WERI-Rb-1 (cell line): Measurements from ENCODE around the gene B3GALT5.

Experiments used
- DNase-seq: peaks from one replicate; pipeline ENCODE4 v3.0.0-alpha.2; 2020
- H3K27ac ChIP-seq: fragments of 250-450 bp; sonication (Bioruptor Pico); 2 replicates; pipeline ENCODE4 v1.5.1; 2020; ENCODE audit warnings: mild to moderate bottlenecking, moderate library complexity
- H3K27me3 ChIP-seq: fragments of 250-450 bp; sonication (Bioruptor Pico); 2 replicates; pipeline ENCODE4 v1.5.1; 2021; ENCODE audit warnings: mild to moderate bottlenecking, low read depth, moderate library complexity; ENCODE audit not compliant: insufficient read depth, severe bottlenecking
- H3K36me3 ChIP-seq: fragments of 250-450 bp; sonication (Bioruptor Pico); 2 replicates; pipeline ENCODE4 v1.5.1; 2020; ENCODE audit warnings: mild to moderate bottlenecking, moderate library complexity
- H3K4me3 ChIP-seq: 2 replicates; pipeline ENCODE4 v1.5.1; 2011; ENCODE audit warnings: low read depth, mild to moderate bottlenecking, control low read depth, low read length
- H3K9me3 ChIP-seq: fragments of 250-450 bp; sonication (Bioruptor Pico); 2 replicates; pipeline ENCODE4 v1.5.1; 2021; ENCODE audit warnings: mild to moderate bottlenecking, moderate library complexity; ENCODE audit not compliant: severe bottlenecking
- TF ChIP-seq, protein P1 (sequence below): IDR thresholded peaks from 2 replicates; pipeline ENCODE4 v1.5.1; 2011; ENCODE audit warnings: low read depth, mild to moderate bottlenecking, control low read depth, inconsistent platforms, low read length

The B3GALT5 gene

DNA sequence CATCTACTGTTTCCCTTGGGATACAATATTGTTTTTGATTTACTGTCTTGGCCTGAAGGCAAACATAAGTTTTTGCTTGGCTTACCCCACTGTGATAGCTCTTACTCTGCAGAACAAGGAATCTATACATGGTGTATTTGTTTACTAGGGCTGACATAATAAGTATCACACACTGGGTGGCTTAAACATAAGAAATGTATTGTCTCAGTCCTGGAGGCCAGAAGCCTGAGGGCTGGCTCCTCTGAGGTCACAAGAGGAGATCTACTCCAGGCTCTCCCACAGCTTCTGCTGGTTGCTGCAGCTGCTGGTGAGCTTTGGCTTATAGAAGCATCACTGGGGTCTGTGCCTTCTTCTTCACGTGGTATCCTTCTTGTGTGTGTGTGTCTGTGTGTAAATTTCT is 101.6 kb downstream of the B3GALT5 start:
- no peak for DNase-seq
- H3K4me3 ChIP-seq: no peak overlapping the region
- peaks cover 2% of the 10 kb centered on the region for H3K9me3 ChIP-seq
- H3K27ac ChIP-seq: no peak overlapping the region
- no peaks in the 10 kb centered on the region for H3K36me3 ChIP-seq
- H3K27me3 ChIP-seq: no peaks in the 10 kb centered on the region
- TF ChIP-seq, protein P1, sequence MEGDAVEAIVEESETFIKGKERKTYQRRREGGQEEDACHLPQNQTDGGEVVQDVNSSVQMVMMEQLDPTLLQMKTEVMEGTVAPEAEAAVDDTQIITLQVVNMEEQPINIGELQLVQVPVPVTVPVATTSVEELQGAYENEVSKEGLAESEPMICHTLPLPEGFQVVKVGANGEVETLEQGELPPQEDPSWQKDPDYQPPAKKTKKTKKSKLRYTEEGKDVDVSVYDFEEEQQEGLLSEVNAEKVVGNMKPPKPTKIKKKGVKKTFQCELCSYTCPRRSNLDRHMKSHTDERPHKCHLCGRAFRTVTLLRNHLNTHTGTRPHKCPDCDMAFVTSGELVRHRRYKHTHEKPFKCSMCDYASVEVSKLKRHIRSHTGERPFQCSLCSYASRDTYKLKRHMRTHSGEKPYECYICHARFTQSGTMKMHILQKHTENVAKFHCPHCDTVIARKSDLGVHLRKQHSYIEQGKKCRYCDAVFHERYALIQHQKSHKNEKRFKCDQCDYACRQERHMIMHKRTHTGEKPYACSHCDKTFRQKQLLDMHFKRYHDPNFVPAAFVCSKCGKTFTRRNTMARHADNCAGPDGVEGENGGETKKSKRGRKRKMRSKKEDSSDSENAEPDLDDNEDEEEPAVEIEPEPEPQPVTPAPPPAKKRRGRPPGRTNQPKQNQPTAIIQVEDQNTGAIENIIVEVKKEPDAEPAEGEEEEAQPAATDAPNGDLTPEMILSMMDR: no peak

DNA sequence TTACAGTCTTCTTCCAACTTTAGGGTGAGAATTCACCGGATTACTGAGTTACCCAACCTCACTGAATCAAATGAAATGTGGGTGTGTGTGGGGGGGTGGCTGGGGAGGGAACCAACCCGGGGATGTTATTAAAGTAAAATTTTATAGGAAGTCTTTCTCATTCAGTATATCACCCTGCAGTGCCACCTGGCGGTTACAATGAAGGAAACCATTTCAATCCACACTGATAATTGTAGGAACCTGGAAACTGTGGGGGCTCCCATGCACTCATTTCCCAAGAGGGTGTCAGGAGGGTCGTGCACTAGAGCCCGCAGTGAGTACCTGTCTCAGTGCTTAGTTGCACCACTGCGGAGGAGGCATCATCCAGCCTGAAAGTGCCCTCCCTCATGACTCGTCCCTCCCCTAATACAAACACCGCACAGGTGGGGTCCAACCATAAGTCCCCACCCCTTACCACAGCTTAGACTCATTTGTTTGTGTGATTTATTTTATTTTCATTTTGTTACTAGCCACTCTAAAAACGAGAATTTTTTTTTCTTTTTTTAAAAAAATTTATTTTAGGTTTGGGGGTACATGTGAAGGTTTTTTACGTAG is 103.2 kb downstream of the B3GALT5 start:
- peaks cover 2% of the 10 kb centered on the region for H3K9me3 ChIP-seq
- H3K27me3 ChIP-seq: no peaks in the 10 kb centered on the region
- H3K36me3 ChIP-seq: no peaks in the 10 kb centered on the region
- peak; percentile 65 for DNase-seq
- no peak overlapping the region for H3K27ac ChIP-seq
- TF ChIP-seq, protein P1: peak; percentile 56
- no peak overlapping the region for H3K4me3 ChIP-seq

DNA sequence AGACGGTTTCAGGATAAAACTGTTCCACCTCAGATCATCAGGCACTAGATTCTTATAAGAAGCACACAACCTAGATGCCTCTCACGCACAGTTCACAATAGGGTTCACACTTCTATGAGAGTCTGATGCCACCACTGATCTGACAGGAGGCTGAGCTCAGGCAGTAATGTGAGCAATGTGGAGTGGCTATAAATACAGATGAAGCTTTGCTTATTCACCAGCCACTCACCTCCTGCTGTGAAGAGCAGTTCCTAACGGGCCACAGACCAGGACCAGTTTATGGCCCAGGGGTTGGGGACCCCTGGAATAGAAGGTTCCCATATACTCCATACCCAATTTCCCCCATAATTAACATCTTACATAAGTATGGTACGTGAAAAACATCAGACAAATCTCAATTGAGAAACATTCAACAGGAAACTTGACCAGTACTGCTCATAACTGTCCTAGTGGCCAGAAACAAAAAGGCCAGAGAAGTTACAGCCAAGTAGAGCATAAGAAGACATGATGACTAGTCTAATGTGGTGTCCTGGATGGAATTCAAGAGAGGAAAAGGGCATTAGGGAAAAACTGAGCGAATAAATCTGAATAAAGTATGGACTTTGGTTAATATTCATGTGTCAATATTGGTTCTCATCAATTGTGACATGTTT is 107.5 kb downstream of the B3GALT5 start:
- H3K9me3 ChIP-seq: no peaks in the 10 kb centered on the region
- H3K36me3 ChIP-seq: no peaks in the 10 kb centered on the region
- TF ChIP-seq, protein P1: no peak
- H3K4me3 ChIP-seq: no peak overlapping the region
- no peak for DNase-seq
- H3K27ac ChIP-seq: no peak overlapping the region
- no peaks in the 10 kb centered on the region for H3K27me3 ChIP-seq

DNA sequence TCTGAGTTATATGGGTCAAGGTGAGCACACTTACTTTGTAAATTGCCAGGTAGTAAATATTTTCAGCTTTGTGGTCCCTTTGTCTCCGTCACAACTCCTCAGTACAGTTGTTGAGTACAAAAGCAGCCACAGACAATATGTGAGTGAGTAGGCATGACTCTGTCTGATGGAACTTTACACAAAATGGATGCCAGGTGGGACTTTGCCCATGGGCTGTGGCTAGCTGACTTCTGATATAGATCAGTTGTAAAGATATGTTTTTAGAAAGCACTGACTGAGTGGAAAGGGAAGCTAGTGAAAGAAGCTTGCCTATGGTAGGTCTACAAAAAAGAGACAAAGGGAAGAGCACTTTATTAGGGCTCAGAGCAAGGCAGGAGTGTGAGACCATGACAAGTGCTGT is 109.1 kb downstream of the B3GALT5 start:
- Histone ChIP-seq H3K27me3 (no peaks in the 10 kb centered on the region), H3K36me3 (no peaks in the 10 kb centered on the region), H3K27ac (no peak overlapping the region), H3K4me3 (no peak overlapping the region), H3K9me3 (no peaks in the 10 kb centered on the region)
- DNase-seq: no peak
- TF ChIP-seq, protein P1: no peak
